Stomach (tissue), 9 donors: ENCODE results near the gene UGGT2. TPM values are rescaled to one million over a fixed set of nuclear protein-coding genes. Genes with fewer than 3 reads are reported as not detected.

Source experiments
- DNase-seq, 2 donors: peaks; one replicate each; pipeline versions ENCODE4 v3.0.0 to v3.0.0-alpha.2; 2013 to 2019
- H3K27ac ChIP-seq, 5 donors: fragments of 200-600 bp in 4 of 5; sonication (generic) in 4 of 5; one replicate each; pipeline ENCODE4 v1.5.1; 2013 to 2019; ENCODE audit warnings: mild to moderate bottlenecking in 1 of 5, moderate library complexity in 1 of 5
- H3K27me3 ChIP-seq, 3 donors: fragments of 200-600 bp; sonication (generic); one replicate each; pipeline ENCODE4 v1.5.1; 2017 to 2019; ENCODE audit warnings: mixed run types in 1 of 3
- H3K36me3 ChIP-seq, 4 donors: fragments of 200-600 bp; sonication (generic); 1 replicate in 3 of 4; 2 replicates in 1 of 4; pipeline ENCODE4 v1.5.1; 2016 to 2019
- H3K4me1 ChIP-seq, 4 donors: fragments of 200-600 bp; sonication (generic); one replicate each; pipeline ENCODE4 v1.5.1; 2016 to 2019
- H3K4me3 ChIP-seq, 4 donors: fragments of 200-600 bp; sonication (generic) in 3 of 4; one replicate each; pipeline ENCODE4 v1.5.1; 2016 to 2019; ENCODE audit warnings: mild to moderate bottlenecking in 1 of 4
- H3K9me3 ChIP-seq, 4 donors: fragments of 200-600 bp; sonication (generic); one replicate each; pipeline ENCODE4 v1.5.1; 2016 to 2019
- CTCF ChIP-seq, 7 experiments: fragments of 450-650 bp in 4 of 7; fragments of 200-600 bp in 3 of 7; sonication (generic) in 3 of 7; IDR thresholded peaks; one replicate each; pipeline ENCODE4 v1.5.1; 2016 to 2019; ENCODE audit warnings: antibody characterized with exemption in 7 of 7, control low read depth in 2 of 7, mild to moderate bottlenecking in 1 of 7
- EP300 ChIP-seq: sonication (generic); formaldehyde crosslinking; IDR thresholded peaks from one replicate; pipeline ENCODE4 v1.6.1; 2017; ENCODE audit warnings: antibody characterized with exemption
- POLR2A ChIP-seq, 4 donors: fragments of 450-650 bp; IDR thresholded peaks; one replicate each; pipeline ENCODE4 v1.6.1; 2016; ENCODE audit warnings: antibody characterized with exemption in 4 of 4, control low read depth in 2 of 4, mild to moderate bottlenecking in 1 of 4, moderate library complexity in 1 of 4
- POLR2AphosphoS5 ChIP-seq, 3 donors: sonication (generic); formaldehyde crosslinking; IDR thresholded peaks; one replicate each; pipeline ENCODE4 v1.6.1; 2016; ENCODE audit warnings: antibody characterized with exemption in 3 of 3
- WGBS, 5 donors: extraction: QIAGEN DNeasy Blood & Tissue Kit in 3 of 5; methylation state at CpG; one replicate each; pipeline versions ENCODE4 v1.1.5 to v1.1.7; 2013 to 2018; 5-methylcytosine and 5-hydroxymethylcytosine counted together
- intact Hi-C: fragments of 100-400 bp; cut with DNase I; formaldehyde crosslinking; loops from one replicate; pipeline ENCODE4 v1.15.1; 2023; ENCODE audit warnings: low total_unique reads
- polyA plus RNA-seq, 3 donors: library from polyadenylated mRNA; stranded (reverse); fragments of 200-250 nt; gene quantifications; one replicate each; pipeline ENCODE4 v1.2.3, GENCODE V29; 2013
- total RNA-seq, 5 donors: library from RNA; depleted of rRNA; stranded (reverse); fragments of >200 nt; gene quantifications; one replicate each; pipeline versions ENCODE4 v1.1.0 to v1.2.3, GENCODE V29; 2014 to 2016
- donor health status: healthy with polysubstance abuse.
- donor health status: Bipolar disorder and iron deficiency.
- donor health status: healthy.

Gene UGGT2
- total and polyA plus RNA-seq, 8 donors, result 2.1 to 140 (median 21.6) TPM

DNA sequence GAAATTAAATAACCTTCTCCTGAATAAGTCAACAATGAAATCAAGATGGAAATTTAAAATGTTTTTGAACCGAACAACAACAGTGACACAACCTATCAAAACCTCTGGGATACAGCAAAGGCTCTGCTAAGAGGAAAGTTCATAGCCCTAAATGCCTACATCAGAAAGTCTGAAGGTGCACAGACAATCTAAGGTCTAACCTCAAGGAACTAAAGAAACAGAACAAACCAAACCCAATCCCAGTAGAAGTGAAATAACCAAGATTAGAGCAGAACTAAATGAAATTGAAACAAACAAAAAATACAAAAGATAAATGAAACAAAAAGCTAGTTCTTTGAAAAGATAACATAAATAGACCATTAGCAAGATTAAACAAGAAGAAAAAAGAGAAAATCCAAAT is 9.0 kb downstream of the UGGT2 start:
- no peaks in the 10 kb centered on the region for H3K4me1 ChIP-seq
- TF ChIP-seq CTCF (IDR thresholded peaks at IDR 0.05) (no peak), EP300 (no peak), POLR2AphosphoS5 (IDR thresholded peaks at IDR 0.05) (no peak), POLR2A (IDR thresholded peaks at IDR 0.05) (no peak)
- intact Hi-C loops, result no loop called here
- H3K27me3 ChIP-seq, result no peaks in the 10 kb centered on the region
- H3K36me3 ChIP-seq, result peaks cover 0 to 8% (median 0%) of the 10 kb centered on the region in 4 donors
- DNase-seq, result no peak
- H3K27ac ChIP-seq, result no peak overlapping the region
- H3K4me3 ChIP-seq, result no peak overlapping the region
- 89 to 100% (median 96%) methylated on average over 1 of the region's 1 CpG for WGBS, 5 donors
- H3K9me3 ChIP-seq, result peaks cover 0 to 11% (median 3%) of the 10 kb centered on the region in 4 donors

GRCh38 chr13:96041326-96042110 is 11.7 kb downstream of the UGGT2 start:
- no peak for TF ChIP-seq POLR2A (IDR thresholded peaks at IDR 0.05)
- TF ChIP-seq POLR2AphosphoS5 (IDR thresholded peaks at IDR 0.05), result no peak
- TF ChIP-seq EP300, result no peak
- no peak for TF ChIP-seq CTCF (IDR thresholded peaks at IDR 0.05)
- peaks cover 0 to 3% (median 0%) of the 10 kb centered on the region in 4 donors for H3K36me3 ChIP-seq
- H3K27me3 ChIP-seq, result no peaks in the 10 kb centered on the region
- H3K9me3 ChIP-seq, result peaks cover 0 to 7% (median under 1%) of the 10 kb centered on the region in 4 donors
- intact Hi-C loops, result no loop called here
- WGBS, 5 donors, result 88 to 97% (median 94%) methylated on average over 4 of the region's 4 CpGs
- no peak for DNase-seq
- H3K4me1 ChIP-seq, result no peaks in the 10 kb centered on the region
- H3K27ac ChIP-seq, result no peak overlapping the region
- no peak overlapping the region for H3K4me3 ChIP-seq

GRCh38 chr13:96036515-96036914 is 16.7 kb downstream of the UGGT2 start:
- TF ChIP-seq POLR2A (IDR thresholded peaks at IDR 0.05) (no peak), CTCF (IDR thresholded peaks at IDR 0.05) (no peak), EP300 (no peak), POLR2AphosphoS5 (IDR thresholded peaks at IDR 0.05) (no peak)
- WGBS, 5 donors, result 93 to 100% (median 95%) methylated on average over 1 of the region's 1 CpG

GRCh38 chr13:96034662-96035061 is 18.5 kb downstream of the UGGT2 start:
- Histone ChIP-seq H3K27me3 (no peaks in the 10 kb centered on the region), H3K4me3 (no peak overlapping the region), H3K9me3 (no peaks in the 10 kb centered on the region), H3K36me3 (peaks cover 0 to 6% (median 0%) of the 10 kb centered on the region in 4 donors), H3K4me1 (peaks cover 0 to 18% (median 9%) of the 10 kb centered on the region in 4 donors), H3K27ac (peak overlapping the region; percentile 28 to 67 (median 52))
- peak in 1 of 2 donors; percentile 90 for DNase-seq
- intact Hi-C loops, result no loop called here
- TF ChIP-seq EP300 (no peak), POLR2AphosphoS5 (IDR thresholded peaks at IDR 0.05) (peak in 2 of 3 donors; percentile 28 to 39)
- 37 to 74% (median 71%) methylated on average over 6 to 10 of the region's 10 CpGs for WGBS, 5 donors

More at GRCh38 chr13:96036515-96036914, 16.7 kb downstream of the UGGT2 start:
- intact Hi-C loops, result no loop called here
- Histone ChIP-seq H3K4me3 (no peak overlapping the region), H3K27me3 (no peaks in the 10 kb centered on the region), H3K4me1 (peaks cover 0 to 18% (median 9%) of the 10 kb centered on the region in 4 donors), H3K36me3 (no peaks in the 10 kb centered on the region), H3K27ac (no peak overlapping the region), H3K9me3 (no peaks in the 10 kb centered on the region)
- no peak for DNase-seq
